NCI-H1417 treated with DMSO at 0.1 percent for 48 hours (cell line): ENCODE results near the gene CXADR.

Experiments used
- DNase-seq: peaks from one replicate; lab custom pipeline; 2025; lab: John Stamatoyannopoulos, UW

Gene CXADR

GRCh38 chr21:17542371-17543011 is 29.6 kb downstream of the CXADR start:
- DNase-seq: no peak

- no peak for DNase-seq
These were observed 32.2 kb downstream of the CXADR start for GRCh38 chr21:17545007-17545406.

GRCh38 chr21:17548262-17548661 is 35.4 kb downstream of the CXADR start:
- DNase-seq: no peak

GRCh38 chr21:17550671-17551308 is 37.9 kb downstream of the CXADR start:
- no peak for DNase-seq

GRCh38 chr21:17552410-17552809 is 39.6 kb downstream of the CXADR start:
- no peak for DNase-seq

GRCh38 chr21:17554120-17554519 is 41.3 kb downstream of the CXADR start:
- no peak for DNase-seq

- no peak for DNase-seq
These were observed 42.0 kb downstream of the CXADR start for GRCh38 chr21:17554679-17555465.

- no peak for DNase-seq
These were observed 47.7 kb downstream of the CXADR start for GRCh38 chr21:17560377-17561025.

GRCh38 chr21:17570786-17571185 is 57.9 kb downstream of the CXADR start:
- no peak for DNase-seq

- DNase-seq: no peak
These were observed 59.6 kb downstream of the CXADR start for GRCh38 chr21:17572431-17572830.

GRCh38 chr21:17575076-17575475 is 62.2 kb downstream of the CXADR start:
- DNase-seq: no peak

GRCh38 chr21:17576080-17576835 is 63.4 kb downstream of the CXADR start:
- peak; percentile 62 for DNase-seq

GRCh38 chr21:17577701-17578100 is 64.9 kb downstream of the CXADR start:
- no peak for DNase-seq

- DNase-seq: no peak
These were observed 65.3 kb downstream of the CXADR start for GRCh38 chr21:17578162-17578561.

GRCh38 chr21:17578876-17579275 is 66.0 kb downstream of the CXADR start:
- no peak for DNase-seq

GRCh38 chr21:17580319-17580718 is 67.5 kb downstream of the CXADR start:
- no peak for DNase-seq

GRCh38 chr21:17583898-17584297 is 71.1 kb downstream of the CXADR start:
- no peak for DNase-seq

- DNase-seq: peak; percentile 43
These were observed 73.1 kb downstream of the CXADR start for GRCh38 chr21:17585875-17586450.

GRCh38 chr21:17590430-17590829 is 77.6 kb downstream of the CXADR start:
- no peak for DNase-seq

- DNase-seq: no peak
These were observed 84.8 kb downstream of the CXADR start for GRCh38 chr21:17597680-17598079.

GRCh38 chr21:17598437-17598836 is 85.6 kb downstream of the CXADR start:
- no peak for DNase-seq

- DNase-seq: no peak
These were observed 90.0 kb downstream of the CXADR start for GRCh38 chr21:17602874-17603273.
